ENCODE data around the gene MIGA2.

- TF ChIP-seq CTCF (IDR thresholded peaks at IDR 0.05 in 8 of 11, conservative IDR thresholded peaks at IDR 0.05 in 3 of 11) (no peak), POLR2A (IDR thresholded peaks at IDR 0.05) (no peak)
These were observed 65.7 kb downstream of the MIGA2 start for GRCh38 chr9:129102095-129102525.

Measured in spleen (tissue), 7 donors.